Ovary (tissue), 3 donors: ENCODE measurements around the gene SLC30A5.

Experiments
- EP300 ChIP-seq: sonication (generic); formaldehyde crosslinking; IDR thresholded peaks from one replicate; pipeline ENCODE4 v1.6.1; 2017; ENCODE audit warnings: antibody characterized with exemption
- POLR2A ChIP-seq: fragments of 450-650 bp; IDR thresholded peaks from one replicate; pipeline ENCODE4 v1.6.1; 2017; ENCODE audit warnings: antibody characterized with exemption, mild to moderate bottlenecking, moderate library complexity
- TF ChIP-seq, protein P1 (sequence below), 3 donors: fragments of 450-650 bp in 2 of 3; fragments of 200-600 bp in 1 of 3; IDR thresholded peaks; one replicate each; pipeline versions ENCODE4 v1.5.1 to v1.8.0; 2016 to 2022; ENCODE audit warnings: antibody characterized with exemption in 3 of 3, mild to moderate bottlenecking in 1 of 3
- donor health status: DM: no; HTN: no; CAD: no.

DNA sequence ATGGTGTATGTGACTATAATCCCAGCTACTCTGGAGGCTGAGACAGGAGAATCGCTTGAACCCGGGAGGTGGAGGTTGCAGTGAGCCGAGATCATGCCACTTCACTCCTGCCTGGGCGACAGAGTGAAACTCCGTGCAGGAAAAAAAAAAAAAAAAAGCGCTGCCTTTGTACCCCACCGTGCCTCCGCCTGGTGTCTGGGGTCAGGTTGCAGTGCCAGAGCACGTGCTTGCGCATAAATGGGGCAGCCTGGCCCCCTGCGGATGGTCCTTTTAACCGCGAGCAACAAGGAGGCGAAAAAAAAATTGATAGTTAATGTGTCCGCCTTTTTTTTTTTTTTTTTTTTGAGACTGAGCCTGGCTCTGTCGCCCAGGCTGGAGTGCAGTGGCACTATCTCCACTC, 66.8 kb downstream of the SLC30A5 start:
- TF ChIP-seq POLR2A (no peak), EP300 (no peak)
- TF ChIP-seq, protein P1, sequence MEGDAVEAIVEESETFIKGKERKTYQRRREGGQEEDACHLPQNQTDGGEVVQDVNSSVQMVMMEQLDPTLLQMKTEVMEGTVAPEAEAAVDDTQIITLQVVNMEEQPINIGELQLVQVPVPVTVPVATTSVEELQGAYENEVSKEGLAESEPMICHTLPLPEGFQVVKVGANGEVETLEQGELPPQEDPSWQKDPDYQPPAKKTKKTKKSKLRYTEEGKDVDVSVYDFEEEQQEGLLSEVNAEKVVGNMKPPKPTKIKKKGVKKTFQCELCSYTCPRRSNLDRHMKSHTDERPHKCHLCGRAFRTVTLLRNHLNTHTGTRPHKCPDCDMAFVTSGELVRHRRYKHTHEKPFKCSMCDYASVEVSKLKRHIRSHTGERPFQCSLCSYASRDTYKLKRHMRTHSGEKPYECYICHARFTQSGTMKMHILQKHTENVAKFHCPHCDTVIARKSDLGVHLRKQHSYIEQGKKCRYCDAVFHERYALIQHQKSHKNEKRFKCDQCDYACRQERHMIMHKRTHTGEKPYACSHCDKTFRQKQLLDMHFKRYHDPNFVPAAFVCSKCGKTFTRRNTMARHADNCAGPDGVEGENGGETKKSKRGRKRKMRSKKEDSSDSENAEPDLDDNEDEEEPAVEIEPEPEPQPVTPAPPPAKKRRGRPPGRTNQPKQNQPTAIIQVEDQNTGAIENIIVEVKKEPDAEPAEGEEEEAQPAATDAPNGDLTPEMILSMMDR (IDR thresholded peaks at IDR 0.05): no peak
